Left ventricle myocardium inferior (tissue), 1 donor: ENCODE results near the gene EEF2K. TPM values are rescaled to one million over a fixed set of nuclear protein-coding genes. Genes with fewer than 3 reads are reported as not detected.

Experiments
- DNase-seq: peaks from one replicate; pipeline ENCODE4 v3.0.0-alpha.2; 2020
- H3K27ac ChIP-seq: fragments of 200-600 bp; replicated peaks from 2 replicates; pipeline ENCODE4 v1.8.0; 2021
- H3K27me3 ChIP-seq: fragments of 200-600 bp; 2 replicates; pipeline ENCODE4 v1.8.0; 2021; ENCODE audit warnings: low read depth
- H3K36me3 ChIP-seq: fragments of 200-600 bp; 2 replicates; pipeline ENCODE4 v1.8.0; 2021
- H3K4me1 ChIP-seq: fragments of 200-600 bp; 2 replicates; pipeline ENCODE4 v1.8.0; 2021
- H3K4me3 ChIP-seq: fragments of 200-600 bp; 2 replicates; pipeline ENCODE4 v1.8.0; 2021; ENCODE audit warnings: mild to moderate bottlenecking, moderate library complexity
- H3K9me3 ChIP-seq: fragments of 200-600 bp; replicated peaks from 2 replicates; pipeline ENCODE4 v1.8.0; 2021
- intact Hi-C: fragments of 100-400 bp; cut with micrococcal nuclease; formaldehyde crosslinking; loops from one replicate; pipeline ENCODE4 v1.11.0; 2022
- total RNA-seq: library from RNA; stranded (reverse); fragmentation: NEBNext Ultra II Directional; extraction: Animal tissue kit (Norgen Biotek cat#: 25700); gene quantifications from one replicate; pipeline ENCODE4 v1.2.1, GENCODE V29; 2021
- TF ChIP-seq, protein P1 (sequence below): fragments of 200-600 bp; IDR thresholded peaks from 2 replicates; pipeline ENCODE4 v1.8.0; 2021; ENCODE audit warnings: antibody characterized with exemption, mild to moderate bottlenecking, borderline replicate concordance
- donor health status: DM: no; HTN: yes; CAD: no; lungs with severe emphysema.

The EEF2K gene
- total RNA-seq, 1 donor from 2014 or later: 22.1 TPM

GRCh38 chr16:22184615-22184968 is 21.5 kb upstream of the EEF2K start:
- Histone ChIP-seq H3K4me3 (no peak overlapping the region), H3K27me3 (no peaks in the 10 kb centered on the region), H3K4me1 (peaks cover 15% of the 10 kb centered on the region), H3K27ac (no peak overlapping the region), H3K9me3 (no peaks in the 10 kb centered on the region), H3K36me3 (no peaks in the 10 kb centered on the region)
- intact Hi-C loops: no loop called here
- DNase-seq: no peak
- TF ChIP-seq, protein P1, sequence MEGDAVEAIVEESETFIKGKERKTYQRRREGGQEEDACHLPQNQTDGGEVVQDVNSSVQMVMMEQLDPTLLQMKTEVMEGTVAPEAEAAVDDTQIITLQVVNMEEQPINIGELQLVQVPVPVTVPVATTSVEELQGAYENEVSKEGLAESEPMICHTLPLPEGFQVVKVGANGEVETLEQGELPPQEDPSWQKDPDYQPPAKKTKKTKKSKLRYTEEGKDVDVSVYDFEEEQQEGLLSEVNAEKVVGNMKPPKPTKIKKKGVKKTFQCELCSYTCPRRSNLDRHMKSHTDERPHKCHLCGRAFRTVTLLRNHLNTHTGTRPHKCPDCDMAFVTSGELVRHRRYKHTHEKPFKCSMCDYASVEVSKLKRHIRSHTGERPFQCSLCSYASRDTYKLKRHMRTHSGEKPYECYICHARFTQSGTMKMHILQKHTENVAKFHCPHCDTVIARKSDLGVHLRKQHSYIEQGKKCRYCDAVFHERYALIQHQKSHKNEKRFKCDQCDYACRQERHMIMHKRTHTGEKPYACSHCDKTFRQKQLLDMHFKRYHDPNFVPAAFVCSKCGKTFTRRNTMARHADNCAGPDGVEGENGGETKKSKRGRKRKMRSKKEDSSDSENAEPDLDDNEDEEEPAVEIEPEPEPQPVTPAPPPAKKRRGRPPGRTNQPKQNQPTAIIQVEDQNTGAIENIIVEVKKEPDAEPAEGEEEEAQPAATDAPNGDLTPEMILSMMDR: no peak

DNA sequence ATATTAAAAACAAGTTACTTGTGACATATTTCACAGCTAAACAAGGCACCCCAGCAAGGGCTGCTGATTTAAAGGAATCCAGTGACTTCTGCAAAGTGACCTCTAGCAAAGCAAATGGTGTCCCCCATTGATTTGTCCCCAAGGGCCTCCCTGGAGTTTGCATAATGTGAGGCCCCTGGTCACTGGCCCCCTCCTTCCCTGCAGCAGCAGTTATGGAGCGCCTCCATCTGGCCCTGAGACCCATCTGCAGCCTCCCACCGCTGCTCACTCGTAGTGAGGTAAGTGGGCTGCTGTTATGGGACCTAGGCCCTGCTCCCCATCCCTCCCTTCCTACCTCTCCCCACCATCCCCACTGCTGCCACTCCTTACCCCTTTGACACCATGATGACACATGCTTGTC is 19.6 kb upstream of the EEF2K start:
- intact Hi-C loops: loop anchor here (5.0 kb wide), 1 partner anchor 184 kb away; the partner anchor contains the start of gene PDZD9
- no peak overlapping the region for H3K27ac ChIP-seq
- H3K4me1 ChIP-seq: peaks cover 24% of the 10 kb centered on the region
- no peaks in the 10 kb centered on the region for H3K27me3 ChIP-seq
- TF ChIP-seq, protein P1: no peak
- H3K36me3 ChIP-seq: no peaks in the 10 kb centered on the region
- no peaks in the 10 kb centered on the region for H3K9me3 ChIP-seq
- no peak for DNase-seq
- H3K4me3 ChIP-seq: no peak overlapping the region

DNA sequence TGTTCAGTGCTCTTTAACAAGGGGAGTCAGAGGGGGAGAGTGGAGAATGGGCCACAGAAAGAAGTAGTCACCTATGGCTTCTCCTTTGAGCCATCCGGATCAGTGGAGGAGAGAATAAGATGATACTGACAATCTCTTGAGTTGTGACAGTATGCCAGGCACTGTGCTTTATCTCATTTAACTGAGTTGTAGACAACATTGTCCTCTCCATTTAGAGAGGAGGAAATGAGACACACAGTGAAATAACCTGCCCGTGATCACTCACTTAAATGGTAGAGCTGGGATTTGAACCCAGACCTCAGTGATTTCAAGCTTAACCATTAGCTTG is 17.8 kb upstream of the EEF2K start:
- intact Hi-C loops: loop anchor here (5.0 kb wide), 1 partner anchor 186 kb away; the partner anchor contains the start of gene PDZD9
- TF ChIP-seq, protein P1: no peak
- Histone ChIP-seq H3K27ac (peak overlapping the region; percentile 95), H3K4me3 (no peak overlapping the region), H3K9me3 (no peaks in the 10 kb centered on the region), H3K4me1 (peaks cover 41% of the 10 kb centered on the region), H3K27me3 (no peaks in the 10 kb centered on the region), H3K36me3 (no peaks in the 10 kb centered on the region)
- DNase-seq: no peak

DNA sequence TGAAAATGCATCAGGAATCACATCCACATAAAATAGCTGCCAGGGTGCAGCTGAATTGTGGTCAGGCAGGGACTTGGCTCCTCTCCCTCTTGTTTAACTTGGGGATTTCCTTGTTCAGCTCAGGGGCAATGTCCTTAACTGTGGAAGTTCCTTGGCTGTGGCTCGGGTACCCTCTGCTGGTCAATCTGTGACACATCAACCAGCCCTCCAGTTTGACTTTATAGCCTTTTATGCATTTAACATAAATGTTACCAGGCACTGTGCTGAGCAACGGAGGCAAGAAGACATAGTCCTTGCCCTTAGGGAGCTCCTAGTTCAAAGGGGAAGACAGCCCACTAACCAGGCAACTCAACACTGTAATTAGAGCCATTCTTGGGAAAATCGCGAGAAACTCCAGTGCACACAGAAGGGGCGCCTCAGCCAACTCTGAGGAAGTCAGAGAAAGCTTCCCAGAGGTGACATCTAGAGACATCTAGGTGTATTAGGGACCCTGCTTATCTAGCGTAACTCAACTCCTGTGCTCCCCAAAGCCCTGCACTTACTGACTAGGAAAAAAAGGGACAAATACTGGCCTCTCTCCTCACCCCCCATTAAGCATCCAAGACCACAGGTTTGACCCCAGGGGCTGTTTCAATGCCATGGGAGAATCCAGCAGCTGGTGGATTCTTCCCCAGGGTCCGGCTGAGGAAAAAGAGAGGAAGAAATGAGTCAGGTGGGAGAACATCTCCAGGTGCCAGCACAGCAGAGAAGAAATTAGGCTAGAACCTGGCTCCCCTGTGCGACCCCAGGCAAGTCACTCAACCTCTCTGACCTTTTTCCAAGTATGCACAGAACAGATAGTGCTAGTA is 17.3 kb upstream of the EEF2K start:
- H3K27me3 ChIP-seq: no peaks in the 10 kb centered on the region
- DNase-seq: peak; percentile 43
- H3K9me3 ChIP-seq: no peaks in the 10 kb centered on the region
- H3K4me3 ChIP-seq: peak overlapping the region; percentile 92
- intact Hi-C loops: loop anchor here (5.0 kb wide), 1 partner anchor 187 kb away; the partner anchor contains the start of gene PDZD9
- H3K36me3 ChIP-seq: no peaks in the 10 kb centered on the region
- TF ChIP-seq, protein P1: peak; percentile 87
- H3K4me1 ChIP-seq: peaks cover 43% of the 10 kb centered on the region
- H3K27ac ChIP-seq: peak overlapping the region; percentile 95

DNA sequence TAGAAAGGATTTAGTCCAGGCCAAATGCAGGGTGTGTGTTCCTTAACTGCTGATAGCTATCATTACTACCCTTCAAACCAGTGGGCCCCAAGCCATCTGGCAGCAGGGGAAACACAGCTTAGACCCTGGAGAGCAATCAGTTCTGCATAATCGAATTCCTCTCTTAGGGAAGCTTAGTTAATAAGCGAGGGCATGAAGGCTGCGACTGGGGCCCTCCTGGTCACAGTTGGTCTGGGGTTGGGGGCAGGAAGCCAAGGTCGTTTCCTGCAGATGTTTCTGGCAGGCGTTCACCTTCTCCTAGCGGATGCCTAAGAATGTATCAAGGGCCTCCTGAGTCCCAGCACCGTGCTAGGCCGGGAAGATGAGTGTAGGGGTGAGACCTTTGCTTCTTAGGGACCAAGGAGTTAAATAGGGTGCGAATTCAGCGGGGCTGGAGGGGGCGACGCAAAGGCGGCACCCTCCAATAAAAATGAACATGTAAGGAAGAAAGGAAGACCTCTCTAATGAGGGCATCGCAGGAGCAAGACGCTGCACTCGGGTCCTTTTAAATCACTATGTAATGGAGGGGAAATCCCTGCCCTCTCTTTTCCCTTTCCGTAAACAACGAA is 16.5 kb upstream of the EEF2K start:
- Histone ChIP-seq H3K36me3 (no peaks in the 10 kb centered on the region), H3K4me3 (peak overlapping the region; percentile 92), H3K9me3 (no peaks in the 10 kb centered on the region), H3K27me3 (no peaks in the 10 kb centered on the region), H3K27ac (peak overlapping the region; percentile 95), H3K4me1 (peaks cover 43% of the 10 kb centered on the region)
- intact Hi-C loops: loop anchor here (5.0 kb wide), 1 partner anchor 187 kb away; the partner anchor contains the start of gene PDZD9
- peak; percentile 66 for DNase-seq
- TF ChIP-seq, protein P1: no peak
